ENCODE measurements around the gene C4B. TPM values are rescaled to one million over a fixed set of nuclear protein-coding genes. Genes with fewer than 3 reads are reported as not detected.
"Not testable (repeated sequence)": the region's sequence is repeated elsewhere in the genome, so short reads cannot be mapped to it uniquely, and the experiment has no call there.

C4B gene
- total and polyA plus RNA-seq, 2 experiments from 2014 or later: 68.9 to 80.0 TPM

- Histone ChIP-seq H3K79me2 (no peaks in the 10 kb centered on the region), H3K27ac (no peak overlapping the region), H2AFZ (no peak overlapping the region), H3K9me2 (replicated peaks; ENCODE audit: insufficient read depth) (no peaks in the 10 kb centered on the region), H3K27me3 (no peaks in the 10 kb centered on the region), H3K4me1 (ENCODE audit: insufficient read depth) (peaks cover 6% of the 10 kb centered on the region), H3K4me3 (no peak overlapping the region), H3K9me3 (ENCODE audit: low read depth) (no peaks in the 10 kb centered on the region), H4K20me1 (ENCODE audit: insufficient read depth, poor library complexity, severe bottlenecking) (no peaks in the 10 kb centered on the region), H3K36me3 (replicated peaks; ENCODE audit: insufficient read depth, low read depth) (no peaks in the 10 kb centered on the region), H3K4me2 (no peak overlapping the region)
- WGBS (ENCODE audit: low lambda C conversion rate, missing lambda C conversion rate): 93% methylated on average over 3 of the region's 5 CpGs
- DNase-seq (ENCODE audit: low spot score): no peak
- TF ChIP-seq CTCF (IDR thresholded peaks at IDR 0.05; ENCODE audit: poor library complexity) (no peak), EZH2 (IDR thresholded peaks at IDR 0.05; ENCODE audit: borderline replicate concordance) (no peak), EZH2phosphoT487 (IDR thresholded peaks at IDR 0.05; ENCODE audit: low read depth, severe bottlenecking, unreplicated experiment) (no peak)
These were observed 36.0 kb downstream of the C4B start for GRCh38 chr6:32050562-32050961.

- H3K4me2 ChIP-seq; H3K27me3 ChIP-seq; H3K27ac ChIP-seq; H3K4me3 ChIP-seq; H2AFZ ChIP-seq; H3K9me3 ChIP-seq (ENCODE audit: low read depth); DNase-seq (ENCODE audit: low spot score); H3K36me3 ChIP-seq (replicated peaks; ENCODE audit: insufficient read depth, low read depth); H3K9me2 ChIP-seq (replicated peaks; ENCODE audit: insufficient read depth); H3K4me1 ChIP-seq (ENCODE audit: insufficient read depth); H4K20me1 ChIP-seq (ENCODE audit: insufficient read depth, poor library complexity, severe bottlenecking); H3K79me2 ChIP-seq: not testable (repeated sequence)
- 89% methylated on average over 20 of the region's 20 CpGs for WGBS (ENCODE audit: low lambda C conversion rate, missing lambda C conversion rate)
These were observed 38.0 kb downstream of the C4B start for GRCh38 chr6:32052626-32053025.

DNA sequence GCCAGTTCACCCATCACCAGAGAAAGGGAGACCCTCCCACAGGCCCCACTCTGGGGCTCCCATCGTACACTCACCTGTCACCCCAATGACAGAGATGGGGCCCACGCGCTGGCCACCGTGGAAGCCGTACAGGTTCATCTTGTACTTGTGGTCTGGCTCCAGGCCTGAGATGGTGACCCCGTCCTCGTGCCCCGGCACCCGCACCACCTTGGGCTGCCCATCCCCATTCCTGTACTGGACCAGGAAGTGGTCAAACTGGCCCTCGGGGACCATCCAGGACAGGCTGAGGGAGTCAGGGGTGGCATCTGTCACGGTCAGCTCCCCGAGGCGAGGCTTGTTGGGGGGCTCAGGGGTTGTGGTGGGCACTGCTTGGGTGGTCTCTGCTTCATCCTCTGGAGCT lies 38.7 kb downstream of the C4B start:
- DNase-seq (ENCODE audit: low spot score); H3K4me3 ChIP-seq; H3K4me1 ChIP-seq (ENCODE audit: insufficient read depth); H2AFZ ChIP-seq; H3K9me3 ChIP-seq (ENCODE audit: low read depth); H4K20me1 ChIP-seq (ENCODE audit: insufficient read depth, poor library complexity, severe bottlenecking); H3K36me3 ChIP-seq (replicated peaks; ENCODE audit: insufficient read depth, low read depth); H3K79me2 ChIP-seq; H3K4me2 ChIP-seq; H3K9me2 ChIP-seq (replicated peaks; ENCODE audit: insufficient read depth); H3K27me3 ChIP-seq; H3K27ac ChIP-seq: not testable (repeated sequence)
- 95% methylated on average over 11 of the region's 13 CpGs for WGBS (ENCODE audit: low lambda C conversion rate, missing lambda C conversion rate)

- not testable (repeated sequence) for H2AFZ ChIP-seq; DNase-seq (ENCODE audit: low spot score); H3K36me3 ChIP-seq (replicated peaks; ENCODE audit: insufficient read depth, low read depth); H3K9me2 ChIP-seq (replicated peaks; ENCODE audit: insufficient read depth); H3K9me3 ChIP-seq (ENCODE audit: low read depth); H3K4me2 ChIP-seq; H3K79me2 ChIP-seq; H3K4me1 ChIP-seq (ENCODE audit: insufficient read depth); H3K27ac ChIP-seq; H3K27me3 ChIP-seq; H3K4me3 ChIP-seq; H4K20me1 ChIP-seq (ENCODE audit: insufficient read depth, poor library complexity, severe bottlenecking)
- WGBS (ENCODE audit: low lambda C conversion rate, missing lambda C conversion rate): 95% methylated on average over 21 of the region's 21 CpGs
These were observed 41.2 kb downstream of the C4B start for GRCh38 chr6:32055756-32056155.

DNA sequence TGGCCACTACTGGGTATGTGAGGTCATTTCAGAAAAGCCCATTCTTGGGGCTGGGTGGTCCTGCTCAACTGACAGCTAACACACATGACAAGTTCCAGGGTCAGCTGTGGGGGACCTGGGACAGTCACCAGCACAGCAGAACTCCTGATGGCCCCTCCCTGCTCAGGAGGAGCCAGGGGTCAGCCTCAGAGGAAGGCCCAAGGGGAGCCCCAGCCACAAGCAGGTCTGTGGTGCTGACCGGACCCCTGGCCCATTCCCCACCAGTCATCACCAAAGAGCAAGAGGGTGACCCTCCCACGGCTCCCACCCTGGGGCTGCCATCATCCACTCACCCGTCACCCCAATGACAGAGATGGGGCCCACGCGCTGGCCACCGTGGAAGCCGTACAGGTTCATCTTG lies 41.7 kb downstream of the C4B start:
- TF ChIP-seq CTCF (IDR thresholded peaks at IDR 0.05; ENCODE audit: poor library complexity) (no peak), EZH2phosphoT487 (IDR thresholded peaks at IDR 0.05; ENCODE audit: low read depth, severe bottlenecking, unreplicated experiment) (no peak), EZH2 (IDR thresholded peaks at IDR 0.05; ENCODE audit: borderline replicate concordance) (no peak)
- no peaks in the 10 kb centered on the region for H3K9me3 ChIP-seq (ENCODE audit: low read depth)
- H3K27ac ChIP-seq: no peak overlapping the region
- no peak overlapping the region for H3K4me3 ChIP-seq
- no peaks in the 10 kb centered on the region for H4K20me1 ChIP-seq (ENCODE audit: insufficient read depth, poor library complexity, severe bottlenecking)
- no peaks in the 10 kb centered on the region for H3K79me2 ChIP-seq
- H3K27me3 ChIP-seq: no peaks in the 10 kb centered on the region
- H2AFZ ChIP-seq: no peak overlapping the region
- WGBS (ENCODE audit: low lambda C conversion rate, missing lambda C conversion rate): 94% methylated on average over 7 of the region's 7 CpGs
- H3K36me3 ChIP-seq (replicated peaks; ENCODE audit: insufficient read depth, low read depth): no peaks in the 10 kb centered on the region
- no peak for DNase-seq (ENCODE audit: low spot score)
- no peak overlapping the region for H3K4me2 ChIP-seq
- no peaks in the 10 kb centered on the region for H3K4me1 ChIP-seq (ENCODE audit: insufficient read depth)
- H3K9me2 ChIP-seq (replicated peaks; ENCODE audit: insufficient read depth): no peaks in the 10 kb centered on the region
